Adrenal gland (tissue), 5 donors: ENCODE results near the gene ARID3C.

Experiments used
- POLR2A ChIP-seq, 2 donors: fragments of 450-650 bp; IDR thresholded peaks; one replicate each; pipeline ENCODE4 v1.6.1; 2017; ENCODE audit warnings: antibody characterized with exemption in 2 of 2, mild to moderate bottlenecking in 2 of 2, moderate library complexity in 1 of 2
- TF ChIP-seq, protein P1 (sequence below), 6 experiments: fragments of 450-650 bp in 4 of 6; fragments of 200-600 bp in 2 of 6; sonication (generic) in 1 of 6; IDR thresholded peaks; 1 replicate in 5 of 6; 2 replicates in 1 of 6; pipeline versions ENCODE4 v1.5.1 to v1.8.0; 2016 to 2021; ENCODE audit warnings: antibody characterized with exemption in 6 of 6, mild to moderate bottlenecking in 2 of 6, moderate library complexity in 1 of 6
- donor health status: DM: no; HTN: no; CAD: no.

DNA sequence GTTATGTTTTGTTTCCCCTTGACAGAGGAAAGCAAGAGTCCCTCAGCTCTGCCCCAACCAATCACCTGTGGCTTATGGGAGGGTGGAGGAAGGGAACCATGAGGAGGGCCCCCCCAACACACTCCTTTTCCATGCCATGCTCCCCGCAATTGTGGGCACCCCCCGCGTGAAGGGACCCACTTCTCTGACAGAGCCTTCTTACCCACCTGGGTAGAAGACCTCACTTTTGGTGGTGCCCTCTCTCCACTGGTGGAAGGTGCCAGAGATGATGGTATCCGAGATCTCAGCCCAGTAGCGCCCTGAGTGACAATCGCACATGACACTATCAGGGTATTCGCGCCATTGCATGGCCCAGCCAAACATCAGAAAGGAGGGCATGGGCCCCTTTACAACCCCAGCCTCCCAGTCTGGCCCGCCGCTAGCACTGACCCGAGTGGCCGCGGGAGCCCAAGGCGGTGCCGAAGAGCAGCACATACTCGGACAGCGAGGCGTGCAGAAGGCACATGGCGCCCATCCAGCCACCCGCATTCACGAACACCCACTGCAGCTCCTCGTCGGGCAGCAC lies 8.0 kb upstream of the ARID3C start:
- TF ChIP-seq, protein P1, sequence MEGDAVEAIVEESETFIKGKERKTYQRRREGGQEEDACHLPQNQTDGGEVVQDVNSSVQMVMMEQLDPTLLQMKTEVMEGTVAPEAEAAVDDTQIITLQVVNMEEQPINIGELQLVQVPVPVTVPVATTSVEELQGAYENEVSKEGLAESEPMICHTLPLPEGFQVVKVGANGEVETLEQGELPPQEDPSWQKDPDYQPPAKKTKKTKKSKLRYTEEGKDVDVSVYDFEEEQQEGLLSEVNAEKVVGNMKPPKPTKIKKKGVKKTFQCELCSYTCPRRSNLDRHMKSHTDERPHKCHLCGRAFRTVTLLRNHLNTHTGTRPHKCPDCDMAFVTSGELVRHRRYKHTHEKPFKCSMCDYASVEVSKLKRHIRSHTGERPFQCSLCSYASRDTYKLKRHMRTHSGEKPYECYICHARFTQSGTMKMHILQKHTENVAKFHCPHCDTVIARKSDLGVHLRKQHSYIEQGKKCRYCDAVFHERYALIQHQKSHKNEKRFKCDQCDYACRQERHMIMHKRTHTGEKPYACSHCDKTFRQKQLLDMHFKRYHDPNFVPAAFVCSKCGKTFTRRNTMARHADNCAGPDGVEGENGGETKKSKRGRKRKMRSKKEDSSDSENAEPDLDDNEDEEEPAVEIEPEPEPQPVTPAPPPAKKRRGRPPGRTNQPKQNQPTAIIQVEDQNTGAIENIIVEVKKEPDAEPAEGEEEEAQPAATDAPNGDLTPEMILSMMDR (IDR thresholded peaks at IDR 0.05) = no peak
- no peak for TF ChIP-seq POLR2A (IDR thresholded peaks at IDR 0.05)
